B cell (primary cell): ENCODE measurements around the gene GHDC.

ENCODE experiments used
- EZH2 ChIP-seq: IDR thresholded peaks from 2 replicates; pipeline ENCODE4 v1.6.1; 2012; ENCODE audit warnings: borderline replicate concordance, low read depth, mild to moderate bottlenecking, moderate library complexity, low read length; ENCODE audit not compliant: insufficient read depth, poor library complexity, severe bottlenecking
- TF ChIP-seq, protein P1 (sequence below): fragments of 200-600 bp; IDR thresholded peaks from one replicate; pipeline ENCODE4 v1.8.0; 2022; ENCODE audit warnings: antibody characterized with exemption, mild to moderate bottlenecking

DNA sequence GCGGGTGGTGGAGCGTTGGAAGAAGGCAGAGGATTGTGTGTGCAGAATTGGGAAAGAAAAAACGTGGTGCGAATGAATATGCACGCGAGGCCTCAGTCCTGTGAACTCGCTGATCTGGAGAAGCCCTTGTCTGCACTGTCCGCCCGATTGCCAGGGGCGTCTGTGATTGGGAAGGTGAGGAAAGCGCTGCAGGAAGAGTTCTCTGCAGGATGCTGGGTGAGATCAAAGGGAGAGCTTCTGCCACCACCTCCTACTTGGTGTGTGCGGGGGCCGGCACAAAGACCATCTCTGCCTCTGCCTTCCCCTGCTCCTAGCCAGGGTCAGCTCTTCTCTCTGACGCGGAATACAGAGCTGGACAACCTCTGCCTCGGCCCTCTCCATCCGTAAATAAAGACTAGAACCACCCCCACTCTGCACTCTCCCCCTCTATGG lies 38.7 kb downstream of the GHDC start:
- TF ChIP-seq, protein P1, sequence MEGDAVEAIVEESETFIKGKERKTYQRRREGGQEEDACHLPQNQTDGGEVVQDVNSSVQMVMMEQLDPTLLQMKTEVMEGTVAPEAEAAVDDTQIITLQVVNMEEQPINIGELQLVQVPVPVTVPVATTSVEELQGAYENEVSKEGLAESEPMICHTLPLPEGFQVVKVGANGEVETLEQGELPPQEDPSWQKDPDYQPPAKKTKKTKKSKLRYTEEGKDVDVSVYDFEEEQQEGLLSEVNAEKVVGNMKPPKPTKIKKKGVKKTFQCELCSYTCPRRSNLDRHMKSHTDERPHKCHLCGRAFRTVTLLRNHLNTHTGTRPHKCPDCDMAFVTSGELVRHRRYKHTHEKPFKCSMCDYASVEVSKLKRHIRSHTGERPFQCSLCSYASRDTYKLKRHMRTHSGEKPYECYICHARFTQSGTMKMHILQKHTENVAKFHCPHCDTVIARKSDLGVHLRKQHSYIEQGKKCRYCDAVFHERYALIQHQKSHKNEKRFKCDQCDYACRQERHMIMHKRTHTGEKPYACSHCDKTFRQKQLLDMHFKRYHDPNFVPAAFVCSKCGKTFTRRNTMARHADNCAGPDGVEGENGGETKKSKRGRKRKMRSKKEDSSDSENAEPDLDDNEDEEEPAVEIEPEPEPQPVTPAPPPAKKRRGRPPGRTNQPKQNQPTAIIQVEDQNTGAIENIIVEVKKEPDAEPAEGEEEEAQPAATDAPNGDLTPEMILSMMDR, result no peak
- no peak for TF ChIP-seq EZH2
